ENCODE data around the gene DIS3L2. TPM values are rescaled to one million over a fixed set of nuclear protein-coding genes. Genes with fewer than 3 reads are reported as not detected.

DIS3L2 gene
- total and polyA plus RNA-seq, 12 donors, result 20.0 to 54.7 (median 30.5) TPM

- no peaks in the 10 kb centered on the region for H3K9me3 ChIP-seq (replicated peaks in 1 of 3)
- H3K36me3 ChIP-seq (replicated peaks in 1 of 2), result no peaks in the 10 kb centered on the region
- TF ChIP-seq, protein P1, sequence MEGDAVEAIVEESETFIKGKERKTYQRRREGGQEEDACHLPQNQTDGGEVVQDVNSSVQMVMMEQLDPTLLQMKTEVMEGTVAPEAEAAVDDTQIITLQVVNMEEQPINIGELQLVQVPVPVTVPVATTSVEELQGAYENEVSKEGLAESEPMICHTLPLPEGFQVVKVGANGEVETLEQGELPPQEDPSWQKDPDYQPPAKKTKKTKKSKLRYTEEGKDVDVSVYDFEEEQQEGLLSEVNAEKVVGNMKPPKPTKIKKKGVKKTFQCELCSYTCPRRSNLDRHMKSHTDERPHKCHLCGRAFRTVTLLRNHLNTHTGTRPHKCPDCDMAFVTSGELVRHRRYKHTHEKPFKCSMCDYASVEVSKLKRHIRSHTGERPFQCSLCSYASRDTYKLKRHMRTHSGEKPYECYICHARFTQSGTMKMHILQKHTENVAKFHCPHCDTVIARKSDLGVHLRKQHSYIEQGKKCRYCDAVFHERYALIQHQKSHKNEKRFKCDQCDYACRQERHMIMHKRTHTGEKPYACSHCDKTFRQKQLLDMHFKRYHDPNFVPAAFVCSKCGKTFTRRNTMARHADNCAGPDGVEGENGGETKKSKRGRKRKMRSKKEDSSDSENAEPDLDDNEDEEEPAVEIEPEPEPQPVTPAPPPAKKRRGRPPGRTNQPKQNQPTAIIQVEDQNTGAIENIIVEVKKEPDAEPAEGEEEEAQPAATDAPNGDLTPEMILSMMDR (IDR thresholded peaks at IDR 0.05), result no peak
- no peak for TF ChIP-seq POLR2A (IDR thresholded peaks at IDR 0.05)
- 86 to 97% (median 96%) methylated on average over 3 of the region's 3 CpGs for WGBS, 4 donors
- no peak overlapping the region for H3K4me3 ChIP-seq
- intact Hi-C loops (cut with DNase I), result no loop called here
- peak in 1 of 7 donors; percentile 17 for DNase-seq
- H3K27ac ChIP-seq, result no peak overlapping the region
- H3K4me1 ChIP-seq (replicated peaks in 1 of 2), result peaks cover 0 to under 1% of the 10 kb centered on the region in 2 donors
- H3K27me3 ChIP-seq, result no peaks in the 10 kb centered on the region
Observed at GRCh38 chr2:232246245-232246644, 284.7 kb downstream of the DIS3L2 start.

DNA sequence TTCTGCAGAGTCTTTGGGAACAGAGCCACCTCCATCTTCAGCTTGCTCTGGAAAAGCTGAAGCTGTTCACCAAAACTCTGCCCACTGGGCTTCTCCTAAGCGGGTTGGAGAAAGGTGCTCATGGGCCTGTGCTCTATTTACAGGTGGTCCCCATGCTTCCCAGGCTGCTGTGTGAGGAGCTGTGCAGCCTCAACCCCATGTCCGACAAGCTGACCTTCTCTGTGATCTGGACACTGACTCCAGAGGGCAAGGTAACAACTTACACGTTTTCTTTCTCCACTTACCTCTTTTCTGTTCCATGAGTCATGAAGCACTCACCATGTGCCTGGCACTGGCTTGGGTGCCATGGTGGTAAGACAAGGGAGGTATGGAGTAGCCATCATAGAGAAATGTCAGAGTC is 287.6 kb downstream of the DIS3L2 start:
- TF ChIP-seq, protein P1 (IDR thresholded peaks at IDR 0.05), result no peak
- TF ChIP-seq POLR2A (IDR thresholded peaks at IDR 0.05), result no peak
- H3K4me1 ChIP-seq (replicated peaks in 1 of 2), result no peaks in the 10 kb centered on the region
- 89 to 100% (median 92%) methylated on average over 3 of the region's 3 CpGs for WGBS, 4 donors
- intact Hi-C loops (cut with DNase I), result no loop called here
- H3K27me3 ChIP-seq, result no peaks in the 10 kb centered on the region
- H3K36me3 ChIP-seq (replicated peaks in 1 of 2), result no peaks in the 10 kb centered on the region
- H3K27ac ChIP-seq, result no peak overlapping the region
- peak in 1 of 7 donors; percentile 36 for DNase-seq
- no peak overlapping the region for H3K4me3 ChIP-seq
- no peaks in the 10 kb centered on the region for H3K9me3 ChIP-seq (replicated peaks in 1 of 3)

DNA sequence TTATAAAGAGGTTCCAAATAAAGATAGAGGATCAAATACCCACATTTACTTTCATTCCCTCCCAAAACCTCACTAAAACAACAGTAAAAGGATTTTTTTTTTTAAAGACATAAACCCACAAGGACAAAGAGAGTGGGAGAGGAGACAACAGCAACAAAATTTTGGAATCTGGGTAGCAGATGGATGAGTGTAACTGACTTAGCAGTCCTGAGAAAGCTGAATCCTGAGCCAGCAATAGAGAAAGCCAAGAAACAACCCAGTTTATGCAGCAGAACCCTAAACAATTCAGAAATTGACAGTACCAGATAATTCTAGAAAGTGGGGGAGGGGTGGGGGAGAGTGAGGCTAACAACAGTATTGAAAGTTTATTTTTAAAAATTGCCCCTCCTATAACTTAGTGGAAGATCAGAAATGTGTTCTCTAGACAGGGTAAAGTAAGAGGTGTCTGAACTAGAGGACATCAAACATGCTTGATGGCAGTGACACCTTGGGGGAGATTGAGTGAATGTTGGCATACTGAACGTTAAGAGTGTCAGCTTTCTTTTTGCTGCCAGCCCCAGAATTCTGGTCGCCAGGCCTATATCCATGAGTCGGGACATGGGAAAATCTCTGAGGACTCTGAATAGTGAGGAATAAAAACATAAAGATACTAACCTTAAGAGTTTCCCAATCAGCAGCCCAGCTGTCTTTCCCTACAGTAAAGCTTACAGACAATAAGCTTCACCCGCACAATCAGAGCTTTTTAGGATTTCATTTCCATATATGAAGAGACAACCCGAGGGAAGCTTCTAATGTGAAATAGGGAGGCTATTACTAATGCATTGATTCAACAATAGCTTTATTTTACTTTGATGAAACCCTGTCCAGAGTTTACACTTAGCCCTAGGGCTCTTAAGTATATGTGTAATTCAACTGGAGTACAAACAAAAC is 289.0 kb downstream of the DIS3L2 start:
- H3K4me3 ChIP-seq, result no peak overlapping the region
- H3K4me1 ChIP-seq (replicated peaks in 1 of 2), result no peaks in the 10 kb centered on the region
- H3K27me3 ChIP-seq, result no peaks in the 10 kb centered on the region
- H3K27ac ChIP-seq, result no peak overlapping the region
- 89 to 93% (median 91%) methylated on average over 5 of the region's 5 CpGs for WGBS, 4 donors
- TF ChIP-seq, protein P1 (IDR thresholded peaks at IDR 0.05), result no peak
- no peak for TF ChIP-seq POLR2A (IDR thresholded peaks at IDR 0.05)
- H3K36me3 ChIP-seq (replicated peaks in 1 of 2), result no peaks in the 10 kb centered on the region
- intact Hi-C loops (cut with DNase I), result no loop called here
- no peaks in the 10 kb centered on the region for H3K9me3 ChIP-seq (replicated peaks in 1 of 3)
- peak in 1 of 7 donors; percentile 0 for DNase-seq

GRCh38 chr2:232255033-232255432 is 293.5 kb downstream of the DIS3L2 start:
- TF ChIP-seq, protein P1 (IDR thresholded peaks at IDR 0.05), result no peak
- TF ChIP-seq POLR2A (IDR thresholded peaks at IDR 0.05), result no peak
- WGBS, 4 donors, result 96 to 100% (median 99%) methylated on average over 5 of the region's 5 CpGs
- no peaks in the 10 kb centered on the region for H3K9me3 ChIP-seq (replicated peaks in 1 of 3)
- no peaks in the 10 kb centered on the region for H3K4me1 ChIP-seq (replicated peaks in 1 of 2)
- no peaks in the 10 kb centered on the region for H3K36me3 ChIP-seq (replicated peaks in 1 of 2)
- H3K27me3 ChIP-seq, result no peaks in the 10 kb centered on the region
- no peak overlapping the region for H3K27ac ChIP-seq
- no peak overlapping the region for H3K4me3 ChIP-seq
- intact Hi-C loops (cut with DNase I), result no loop called here
- peak in 1 of 7 donors; percentile 25 for DNase-seq
